K562 (cell line): ENCODE measurements around the gene DNAH17. TPM values are rescaled to one million over a fixed set of nuclear protein-coding genes. Genes with fewer than 3 reads are reported as not detected.

ENCODE experiments used
- CAMTA2 ChIP-seq: fragments of 250-450 bp; sonication (Bioruptor Pico); conservative IDR thresholded peaks from 2 replicates; pipeline ENCODE4 v1.5.1; 2022
- CBX8 ChIP-seq: fragments of 200-600 bp; sonication (generic); IDR thresholded peaks from 2 replicates; pipeline ENCODE4 v1.6.1; 2012; ENCODE audit warnings: borderline replicate concordance, mixed run types, low read depth, mild to moderate bottlenecking, moderate library complexity, mixed read lengths, low read length, control low read depth, inconsistent platforms; ENCODE audit not compliant: poor library complexity, severe bottlenecking; ENCODE audit errors: extremely low read depth
- HMGN3 ChIP-seq: IDR thresholded peaks from 2 replicates; pipeline ENCODE4 v1.6.1; 2011; ENCODE audit warnings: borderline replicate concordance, low read depth, mild to moderate bottlenecking, mixed read lengths, low read length; ENCODE audit not compliant: insufficient read length; ENCODE audit errors: extremely low read depth
- HNRNPUL1 ChIP-seq: fragments of 200-400 bp; formaldehyde crosslinking; IDR thresholded peaks from 2 replicates; pipeline ENCODE4 v1.6.1; 2017; ENCODE audit warnings: low read length
- TAF7 ChIP-seq: fragments of 450-650 bp; IDR thresholded peaks from 2 replicates; pipeline ENCODE4 v1.6.1; 2016; ENCODE audit warnings: missing genetic modification characterization, missing compliant biosample characterization
- ZBTB7A ChIP-seq: IDR thresholded peaks from 2 replicates; pipeline ENCODE4 v1.6.1; 2011; ENCODE audit warnings: low read depth, mild to moderate bottlenecking, low read length, moderate library complexity, borderline replicate concordance; ENCODE audit not compliant: control insufficient read depth
- ZNF124 ChIP-seq: sonication (generic); formaldehyde crosslinking; IDR thresholded peaks from 2 replicates; pipeline ENCODE4 v1.8.1; 2022; ENCODE audit warnings: missing genetic modification reagents
- ZNF766 ChIP-seq: fragments of 200-800 bp; sonication (Bioruptor generic); conservative IDR thresholded peaks from 2 replicates; pipeline ENCODE4 v1.6.1; 2016; ENCODE audit warnings: missing genetic modification characterization, missing compliant biosample characterization
- ZNF780A ChIP-seq: fragments of 250-450 bp; sonication (Bioruptor Pico); IDR thresholded peaks from 2 replicates; pipeline ENCODE4 v1.5.0; 2021; ENCODE audit warnings: mild to moderate bottlenecking
- polyA plus RNA-seq, 8 experiments: library from polyadenylated mRNA; depleted of rRNA in 4 of 8; stranded (reverse) in 5 of 8; unstranded in 3 of 8; fragments of >200 nt; fragmentation: Nextera tagmentation in 2 of 8; fragmentation: Illumina TruSeq in 1 of 8; extraction: Ambion mirVana in 2 of 8; extraction: Trizol in 1 of 8; gene quantifications; 2 replicates each; pipeline versions ENCODE4 v1.2.1 to v1.2.3, GENCODE V29; 2011 to 2014; ENCODE audit warnings: inconsistent platforms in 1 of 8, missing spikeins in 1 of 8
- total RNA-seq, 7 experiments: library from RNA; depleted of rRNA in 6 of 7; stranded (reverse); fragments of >200 nt in 6 of 7; fragmentation: Illumina TruSeq in 2 of 7; extraction: Trizol in 2 of 7; gene quantifications; 2 replicates each; pipeline versions ENCODE4 v1.2.1 to v1.2.3, GENCODE V29; 2011 to 2021; ENCODE audit warnings: low replicate concordance in 1 of 7
- TF ChIP-seq, protein P1 (sequence below): sonication (generic); formaldehyde crosslinking; IDR thresholded peaks from 2 replicates; pipeline ENCODE4 v1.8.0; 2023; ENCODE audit warnings: missing genetic modification reagents, mild to moderate bottlenecking, borderline replicate concordance
- TF ChIP-seq, protein P2 (sequence below): fragments of 450-650 bp; IDR thresholded peaks from 2 replicates; pipeline ENCODE4 v1.6.1; 2016; ENCODE audit warnings: missing biosample characterization, missing genetic modification characterization
- TF ChIP-seq, protein P3 (sequence below): sonication (generic); formaldehyde crosslinking; IDR thresholded peaks from 2 replicates; pipeline ENCODE4 v1.8.1; 2023; ENCODE audit warnings: missing genetic modification reagents, mild to moderate bottlenecking, borderline replicate concordance

DNAH17 gene
- total and polyA plus RNA-seq, 9 of the 15 experiments (the other 6 are each of a cell fraction or from before 2014, with no cell fraction given) = under 0.01 to 0.06 (median 0.03) TPM; not detected in 5

DNA sequence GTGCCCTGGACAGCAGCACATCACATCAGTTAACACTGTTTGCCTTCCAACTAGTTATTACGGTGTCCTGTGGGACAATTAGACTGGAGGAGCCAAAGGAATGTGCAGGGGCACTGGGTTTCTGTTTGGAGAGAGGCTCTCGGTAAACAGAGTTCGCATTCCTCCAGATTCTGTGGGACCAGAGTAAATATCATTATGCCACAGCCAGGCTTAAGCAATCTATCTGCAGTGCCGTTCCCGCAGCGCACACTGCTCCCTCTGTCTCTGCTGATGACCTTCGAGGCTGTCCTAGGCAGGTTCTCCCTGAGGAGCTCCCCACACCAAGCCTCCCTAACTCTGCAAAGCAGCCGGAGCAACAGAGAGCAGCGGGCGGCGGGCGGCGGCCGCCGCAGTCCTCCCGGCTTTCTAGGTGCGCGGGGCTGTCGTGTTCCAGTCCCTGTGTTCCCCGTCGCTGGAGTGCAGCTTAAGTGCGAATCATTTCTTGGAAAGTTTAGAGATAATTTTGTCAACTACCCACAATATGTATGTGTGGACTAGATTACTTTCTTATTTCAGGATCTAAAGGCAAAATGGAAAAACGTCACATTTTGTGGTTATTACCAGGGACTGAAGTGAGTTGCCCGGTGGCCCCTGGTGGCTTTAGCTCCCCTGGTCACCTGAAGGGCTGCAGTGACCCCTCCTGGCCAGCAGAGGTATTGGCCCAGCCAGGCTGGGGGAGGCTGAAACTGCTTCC lies 155.5 kb downstream of the DNAH17 start (continued):
- TF ChIP-seq ZBTB7A (no peak), ZNF780A (CRISPR knock-in tag) (no peak), HNRNPUL1 (no peak), ZNF766 (no peak), HMGN3 (peak; percentile 49), CAMTA2 (no peak), CBX8 (no peak), ZNF124 (no peak), TAF7 (no peak)
- TF ChIP-seq, protein P1, sequence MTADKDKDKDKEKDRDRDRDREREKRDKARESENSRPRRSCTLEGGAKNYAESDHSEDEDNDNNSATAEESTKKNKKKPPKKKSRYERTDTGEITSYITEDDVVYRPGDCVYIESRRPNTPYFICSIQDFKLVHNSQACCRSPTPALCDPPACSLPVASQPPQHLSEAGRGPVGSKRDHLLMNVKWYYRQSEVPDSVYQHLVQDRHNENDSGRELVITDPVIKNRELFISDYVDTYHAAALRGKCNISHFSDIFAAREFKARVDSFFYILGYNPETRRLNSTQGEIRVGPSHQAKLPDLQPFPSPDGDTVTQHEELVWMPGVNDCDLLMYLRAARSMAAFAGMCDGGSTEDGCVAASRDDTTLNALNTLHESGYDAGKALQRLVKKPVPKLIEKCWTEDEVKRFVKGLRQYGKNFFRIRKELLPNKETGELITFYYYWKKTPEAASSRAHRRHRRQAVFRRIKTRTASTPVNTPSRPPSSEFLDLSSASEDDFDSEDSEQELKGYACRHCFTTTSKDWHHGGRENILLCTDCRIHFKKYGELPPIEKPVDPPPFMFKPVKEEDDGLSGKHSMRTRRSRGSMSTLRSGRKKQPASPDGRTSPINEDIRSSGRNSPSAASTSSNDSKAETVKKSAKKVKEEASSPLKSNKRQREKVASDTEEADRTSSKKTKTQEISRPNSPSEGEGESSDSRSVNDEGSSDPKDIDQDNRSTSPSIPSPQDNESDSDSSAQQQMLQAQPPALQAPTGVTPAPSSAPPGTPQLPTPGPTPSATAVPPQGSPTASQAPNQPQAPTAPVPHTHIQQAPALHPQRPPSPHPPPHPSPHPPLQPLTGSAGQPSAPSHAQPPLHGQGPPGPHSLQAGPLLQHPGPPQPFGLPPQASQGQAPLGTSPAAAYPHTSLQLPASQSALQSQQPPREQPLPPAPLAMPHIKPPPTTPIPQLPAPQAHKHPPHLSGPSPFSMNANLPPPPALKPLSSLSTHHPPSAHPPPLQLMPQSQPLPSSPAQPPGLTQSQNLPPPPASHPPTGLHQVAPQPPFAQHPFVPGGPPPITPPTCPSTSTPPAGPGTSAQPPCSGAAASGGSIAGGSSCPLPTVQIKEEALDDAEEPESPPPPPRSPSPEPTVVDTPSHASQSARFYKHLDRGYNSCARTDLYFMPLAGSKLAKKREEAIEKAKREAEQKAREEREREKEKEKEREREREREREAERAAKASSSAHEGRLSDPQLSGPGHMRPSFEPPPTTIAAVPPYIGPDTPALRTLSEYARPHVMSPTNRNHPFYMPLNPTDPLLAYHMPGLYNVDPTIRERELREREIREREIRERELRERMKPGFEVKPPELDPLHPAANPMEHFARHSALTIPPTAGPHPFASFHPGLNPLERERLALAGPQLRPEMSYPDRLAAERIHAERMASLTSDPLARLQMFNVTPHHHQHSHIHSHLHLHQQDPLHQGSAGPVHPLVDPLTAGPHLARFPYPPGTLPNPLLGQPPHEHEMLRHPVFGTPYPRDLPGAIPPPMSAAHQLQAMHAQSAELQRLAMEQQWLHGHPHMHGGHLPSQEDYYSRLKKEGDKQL (CRISPR knock-in tag) = no peak
- TF ChIP-seq, protein P2, sequence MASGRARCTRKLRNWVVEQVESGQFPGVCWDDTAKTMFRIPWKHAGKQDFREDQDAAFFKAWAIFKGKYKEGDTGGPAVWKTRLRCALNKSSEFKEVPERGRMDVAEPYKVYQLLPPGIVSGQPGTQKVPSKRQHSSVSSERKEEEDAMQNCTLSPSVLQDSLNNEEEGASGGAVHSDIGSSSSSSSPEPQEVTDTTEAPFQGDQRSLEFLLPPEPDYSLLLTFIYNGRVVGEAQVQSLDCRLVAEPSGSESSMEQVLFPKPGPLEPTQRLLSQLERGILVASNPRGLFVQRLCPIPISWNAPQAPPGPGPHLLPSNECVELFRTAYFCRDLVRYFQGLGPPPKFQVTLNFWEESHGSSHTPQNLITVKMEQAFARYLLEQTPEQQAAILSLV (tag) = no peak
- TF ChIP-seq, protein P3, sequence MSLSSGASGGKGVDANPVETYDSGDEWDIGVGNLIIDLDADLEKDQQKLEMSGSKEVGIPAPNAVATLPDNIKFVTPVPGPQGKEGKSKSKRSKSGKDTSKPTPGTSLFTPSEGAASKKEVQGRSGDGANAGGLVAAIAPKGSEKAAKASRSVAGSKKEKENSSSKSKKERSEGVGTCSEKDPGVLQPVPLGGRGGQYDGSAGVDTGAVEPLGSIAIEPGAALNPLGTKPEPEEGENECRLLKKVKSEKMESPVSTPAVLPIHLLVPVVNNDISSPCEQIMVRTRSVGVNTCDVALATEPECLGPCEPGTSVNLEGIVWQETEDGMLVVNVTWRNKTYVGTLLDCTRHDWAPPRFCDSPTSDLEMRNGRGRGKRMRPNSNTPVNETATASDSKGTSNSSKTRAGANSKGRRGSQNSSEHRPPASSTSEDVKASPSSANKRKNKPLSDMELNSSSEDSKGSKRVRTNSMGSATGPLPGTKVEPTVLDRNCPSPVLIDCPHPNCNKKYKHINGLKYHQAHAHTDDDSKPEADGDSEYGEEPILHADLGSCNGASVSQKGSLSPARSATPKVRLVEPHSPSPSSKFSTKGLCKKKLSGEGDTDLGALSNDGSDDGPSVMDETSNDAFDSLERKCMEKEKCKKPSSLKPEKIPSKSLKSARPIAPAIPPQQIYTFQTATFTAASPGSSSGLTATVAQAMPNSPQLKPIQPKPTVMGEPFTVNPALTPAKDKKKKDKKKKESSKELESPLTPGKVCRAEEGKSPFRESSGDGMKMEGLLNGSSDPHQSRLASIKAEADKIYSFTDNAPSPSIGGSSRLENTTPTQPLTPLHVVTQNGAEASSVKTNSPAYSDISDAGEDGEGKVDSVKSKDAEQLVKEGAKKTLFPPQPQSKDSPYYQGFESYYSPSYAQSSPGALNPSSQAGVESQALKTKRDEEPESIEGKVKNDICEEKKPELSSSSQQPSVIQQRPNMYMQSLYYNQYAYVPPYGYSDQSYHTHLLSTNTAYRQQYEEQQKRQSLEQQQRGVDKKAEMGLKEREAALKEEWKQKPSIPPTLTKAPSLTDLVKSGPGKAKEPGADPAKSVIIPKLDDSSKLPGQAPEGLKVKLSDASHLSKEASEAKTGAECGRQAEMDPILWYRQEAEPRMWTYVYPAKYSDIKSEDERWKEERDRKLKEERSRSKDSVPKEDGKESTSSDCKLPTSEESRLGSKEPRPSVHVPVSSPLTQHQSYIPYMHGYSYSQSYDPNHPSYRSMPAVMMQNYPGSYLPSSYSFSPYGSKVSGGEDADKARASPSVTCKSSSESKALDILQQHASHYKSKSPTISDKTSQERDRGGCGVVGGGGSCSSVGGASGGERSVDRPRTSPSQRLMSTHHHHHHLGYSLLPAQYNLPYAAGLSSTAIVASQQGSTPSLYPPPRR (CRISPR knock-in tag) = no peak
